Activated T-helper 17 cell treated with anti-CD3 and anti-CD28 coated beads, Interleukin-2, amount 50 U/mL, for 72 hours (primary cell): ENCODE data around the gene TRIO. TPM values are rescaled to one million over a fixed set of nuclear protein-coding genes. Genes with fewer than 3 reads are reported as not detected.

Experiments used
- ATAC-seq: fragments of 150-1000 bp; cut with Tn5 transposase; replicated peaks from 2 replicates; pipeline ENCODE4 v1.10.0; 2021; ENCODE audit warnings: mild to moderate bottlenecking, moderate library complexity
- H3K27ac Mint-ChIP-seq: one replicate; pipeline ENCODE4 v1.8.0; 2022; ENCODE audit warnings: mixed read lengths
- H3K27me3 Mint-ChIP-seq: one replicate; pipeline ENCODE4 v1.8.0; 2022; ENCODE audit warnings: mixed read lengths
- H3K36me3 Mint-ChIP-seq: one replicate; pipeline ENCODE4 v1.8.0; 2022; ENCODE audit warnings: low read depth, mild to moderate bottlenecking, mixed read lengths
- H3K4me1 Mint-ChIP-seq: one replicate; pipeline ENCODE4 v1.8.0; 2022; ENCODE audit warnings: mixed read lengths
- H3K4me3 Mint-ChIP-seq: one replicate; pipeline ENCODE4 v1.8.0; 2022; ENCODE audit warnings: mild to moderate bottlenecking, mixed read lengths
- H3K9me3 Mint-ChIP-seq: one replicate; pipeline ENCODE4 v1.8.0; 2022; ENCODE audit warnings: mixed read lengths
- total RNA-seq, 2 donors: library from RNA; stranded (reverse); gene quantifications; one replicate each; pipeline ENCODE4 v1.2.3, GENCODE V29; 2022

Gene TRIO
- total RNA-seq, 2 donors from 2014 or later = 13.6 to 21.5 TPM

- Mint-ChIP-seq H3K27me3 (peaks cover 12% of the 10 kb centered on the region), H3K27ac (no peak overlapping the region), H3K36me3 (no peaks in the 10 kb centered on the region), H3K4me1 (no peaks in the 10 kb centered on the region), H3K4me3 (no peak overlapping the region), H3K9me3 (no peaks in the 10 kb centered on the region)
- ATAC-seq = no peak
Measured at GRCh38 chr5:14228219-14228618, 85.1 kb downstream of the TRIO start.

GRCh38 chr5:14229181-14229580 lies 86.0 kb downstream of the TRIO start:
- no peak for ATAC-seq
- no peaks in the 10 kb centered on the region for H3K36me3 Mint-ChIP-seq
- no peaks in the 10 kb centered on the region for H3K9me3 Mint-ChIP-seq
- H3K4me3 Mint-ChIP-seq = no peak overlapping the region
- no peak overlapping the region for H3K27ac Mint-ChIP-seq
- peaks cover 12% of the 10 kb centered on the region for H3K27me3 Mint-ChIP-seq
- no peaks in the 10 kb centered on the region for H3K4me1 Mint-ChIP-seq

- H3K36me3 Mint-ChIP-seq = no peaks in the 10 kb centered on the region
- no peak overlapping the region for H3K27ac Mint-ChIP-seq
- H3K9me3 Mint-ChIP-seq = no peaks in the 10 kb centered on the region
- no peak overlapping the region for H3K4me3 Mint-ChIP-seq
- H3K4me1 Mint-ChIP-seq = no peaks in the 10 kb centered on the region
- no peak for ATAC-seq
- H3K27me3 Mint-ChIP-seq = peaks cover 7% of the 10 kb centered on the region
Measured at GRCh38 chr5:14229734-14230133, 86.6 kb downstream of the TRIO start.

- Mint-ChIP-seq H3K27me3 (peaks cover 1% of the 10 kb centered on the region), H3K4me3 (no peak overlapping the region), H3K36me3 (no peaks in the 10 kb centered on the region), H3K27ac (no peak overlapping the region), H3K9me3 (no peaks in the 10 kb centered on the region), H3K4me1 (no peaks in the 10 kb centered on the region)
- no peak for ATAC-seq
Measured at GRCh38 chr5:14231156-14231555, 88.0 kb downstream of the TRIO start.

- no peak for ATAC-seq
- Mint-ChIP-seq H3K36me3 (no peaks in the 10 kb centered on the region), H3K9me3 (no peaks in the 10 kb centered on the region), H3K27me3 (no peaks in the 10 kb centered on the region), H3K4me3 (no peak overlapping the region), H3K27ac (no peak overlapping the region), H3K4me1 (no peaks in the 10 kb centered on the region)
Measured at GRCh38 chr5:14231890-14232289, 88.7 kb downstream of the TRIO start.

GRCh38 chr5:14234204-14234603 lies 91.1 kb downstream of the TRIO start:
- no peak overlapping the region for H3K27ac Mint-ChIP-seq
- peaks cover 3% of the 10 kb centered on the region for H3K27me3 Mint-ChIP-seq
- H3K4me3 Mint-ChIP-seq = no peak overlapping the region
- ATAC-seq = no peak
- no peaks in the 10 kb centered on the region for H3K4me1 Mint-ChIP-seq
- no peaks in the 10 kb centered on the region for H3K36me3 Mint-ChIP-seq
- H3K9me3 Mint-ChIP-seq = no peaks in the 10 kb centered on the region

GRCh38 chr5:14235872-14236271 lies 92.7 kb downstream of the TRIO start:
- H3K36me3 Mint-ChIP-seq = no peaks in the 10 kb centered on the region
- H3K27ac Mint-ChIP-seq = no peak overlapping the region
- H3K9me3 Mint-ChIP-seq = no peaks in the 10 kb centered on the region
- H3K27me3 Mint-ChIP-seq = peaks cover 7% of the 10 kb centered on the region
- ATAC-seq = no peak
- no peak overlapping the region for H3K4me3 Mint-ChIP-seq
- H3K4me1 Mint-ChIP-seq = no peaks in the 10 kb centered on the region

- Mint-ChIP-seq H3K9me3 (no peaks in the 10 kb centered on the region), H3K36me3 (no peaks in the 10 kb centered on the region), H3K27me3 (peaks cover 7% of the 10 kb centered on the region), H3K27ac (no peak overlapping the region), H3K4me3 (no peak overlapping the region), H3K4me1 (no peaks in the 10 kb centered on the region)
- ATAC-seq = no peak
Measured at GRCh38 chr5:14236757-14237156, 93.6 kb downstream of the TRIO start.

- no peak overlapping the region for H3K27ac Mint-ChIP-seq
- no peak overlapping the region for H3K4me3 Mint-ChIP-seq
- ATAC-seq = no peak
- no peaks in the 10 kb centered on the region for H3K4me1 Mint-ChIP-seq
- H3K36me3 Mint-ChIP-seq = no peaks in the 10 kb centered on the region
- H3K9me3 Mint-ChIP-seq = no peaks in the 10 kb centered on the region
- H3K27me3 Mint-ChIP-seq = peaks cover 7% of the 10 kb centered on the region
Measured at GRCh38 chr5:14237317-14238086, 94.4 kb downstream of the TRIO start.

- Mint-ChIP-seq H3K9me3 (no peaks in the 10 kb centered on the region), H3K27me3 (peaks cover 7% of the 10 kb centered on the region), H3K4me3 (no peak overlapping the region), H3K36me3 (no peaks in the 10 kb centered on the region), H3K4me1 (no peaks in the 10 kb centered on the region), H3K27ac (no peak overlapping the region)
- ATAC-seq = no peak
Measured at GRCh38 chr5:14238272-14238671, 95.1 kb downstream of the TRIO start.

- peaks cover 7% of the 10 kb centered on the region for H3K27me3 Mint-ChIP-seq
- H3K4me1 Mint-ChIP-seq = no peaks in the 10 kb centered on the region
- no peak overlapping the region for H3K4me3 Mint-ChIP-seq
- no peaks in the 10 kb centered on the region for H3K36me3 Mint-ChIP-seq
- ATAC-seq = no peak
- H3K9me3 Mint-ChIP-seq = no peaks in the 10 kb centered on the region
- H3K27ac Mint-ChIP-seq = no peak overlapping the region
Measured at GRCh38 chr5:14239404-14239803, 96.3 kb downstream of the TRIO start.

GRCh38 chr5:14239951-14240350 lies 96.8 kb downstream of the TRIO start:
- no peaks in the 10 kb centered on the region for H3K4me1 Mint-ChIP-seq
- peaks cover 10% of the 10 kb centered on the region for H3K27me3 Mint-ChIP-seq
- H3K27ac Mint-ChIP-seq = no peak overlapping the region
- H3K4me3 Mint-ChIP-seq = no peak overlapping the region
- no peaks in the 10 kb centered on the region for H3K9me3 Mint-ChIP-seq
- no peak for ATAC-seq
- H3K36me3 Mint-ChIP-seq = no peaks in the 10 kb centered on the region

GRCh38 chr5:14240359-14240758 lies 97.2 kb downstream of the TRIO start:
- no peak for ATAC-seq
- Mint-ChIP-seq H3K27ac (no peak overlapping the region), H3K9me3 (no peaks in the 10 kb centered on the region), H3K36me3 (no peaks in the 10 kb centered on the region), H3K4me1 (no peaks in the 10 kb centered on the region), H3K27me3 (peaks cover 10% of the 10 kb centered on the region), H3K4me3 (no peak overlapping the region)

- ATAC-seq = no peak
- no peaks in the 10 kb centered on the region for H3K9me3 Mint-ChIP-seq
- no peak overlapping the region for H3K27ac Mint-ChIP-seq
- H3K36me3 Mint-ChIP-seq = no peaks in the 10 kb centered on the region
- peaks cover 10% of the 10 kb centered on the region for H3K27me3 Mint-ChIP-seq
- H3K4me3 Mint-ChIP-seq = no peak overlapping the region
- H3K4me1 Mint-ChIP-seq = no peaks in the 10 kb centered on the region
Measured at GRCh38 chr5:14241141-14241540, 98.0 kb downstream of the TRIO start.

GRCh38 chr5:14242447-14242846 lies 99.3 kb downstream of the TRIO start:
- Mint-ChIP-seq H3K4me3 (no peak overlapping the region), H3K27ac (no peak overlapping the region), H3K9me3 (no peaks in the 10 kb centered on the region), H3K27me3 (peaks cover 16% of the 10 kb centered on the region), H3K36me3 (no peaks in the 10 kb centered on the region), H3K4me1 (no peaks in the 10 kb centered on the region)
- no peak for ATAC-seq
